Measurements from ENCODE around the gene ERBB2.

ERBB2 gene

DNA sequence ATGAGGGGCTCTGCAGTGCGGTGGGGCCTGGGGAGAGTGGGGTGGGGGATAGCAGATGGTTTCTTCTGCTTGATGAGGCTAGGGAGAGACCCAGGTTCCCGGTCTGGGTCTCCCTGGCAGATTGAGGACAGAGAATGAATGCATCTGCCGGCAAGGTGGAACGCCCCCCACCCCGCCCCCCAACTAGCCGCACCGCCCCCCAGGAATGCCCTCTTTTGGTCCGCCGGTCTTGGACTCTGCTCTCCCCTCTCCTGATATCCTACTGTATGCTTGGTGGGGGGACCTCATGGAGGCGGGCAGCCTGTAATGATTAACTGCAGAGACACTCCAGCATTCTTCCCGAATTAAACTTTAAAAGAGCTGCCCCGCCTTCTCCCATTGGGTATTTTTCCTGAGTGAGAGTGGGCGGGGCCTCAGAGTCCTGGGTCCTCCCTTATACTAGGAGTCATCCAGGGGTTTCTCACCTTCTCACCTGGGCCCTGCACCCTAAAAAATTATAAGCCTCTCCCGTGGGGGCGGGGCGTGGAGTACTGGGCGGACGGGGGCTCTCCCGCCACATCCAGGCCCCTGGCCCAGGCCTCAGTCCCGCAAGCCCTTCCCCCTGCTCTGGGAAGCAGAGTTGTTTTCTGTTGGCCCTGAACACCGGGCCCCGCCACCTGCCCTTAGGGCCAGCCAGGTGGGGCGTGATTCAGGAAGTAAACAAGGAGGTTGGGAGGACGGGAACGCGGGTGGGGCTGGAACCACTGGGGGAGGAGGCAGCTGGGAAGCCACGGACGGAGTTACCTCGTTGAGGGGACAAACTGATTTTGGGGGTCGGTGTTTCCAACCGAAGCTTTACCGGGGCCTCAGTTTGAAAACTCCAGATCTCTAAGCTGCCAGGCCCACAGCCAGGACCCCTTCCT is 39.4 kb downstream of the ERBB2 start:
- H3K4me3 ChIP-seq (ENCODE audit: low read length), result peak overlapping the region; percentile 56
- no peak for DNase-seq
- no peaks in the 10 kb centered on the region for H4K20me1 ChIP-seq (ENCODE audit: insufficient read depth, low read length)
- H3K9me2 ChIP-seq (replicated peaks; ENCODE audit: insufficient read depth, low read length), result no peaks in the 10 kb centered on the region
- H3K27me3 ChIP-seq (replicated peaks; ENCODE audit: insufficient read depth, low read length), result no peaks in the 10 kb centered on the region
- H3K36me3 ChIP-seq (replicated peaks; ENCODE audit: insufficient read depth, low read length), result no peaks in the 10 kb centered on the region
- H3F3A ChIP-seq (ENCODE audit: insufficient read depth, low read length), result peaks cover 3% of the 10 kb centered on the region; the same call in 1 of the 2 replicates
- H3K9ac ChIP-seq (ENCODE audit: low read length), result peak overlapping the region; percentile 70; the same call in 1 of the 2 replicates
- H3K4me2 ChIP-seq (ENCODE audit: low read depth, low read length), result peak overlapping the region; percentile 78
- peaks cover 12% of the 10 kb centered on the region; the same call in 1 of the 2 replicates for H3K79me2 ChIP-seq (ENCODE audit: low read length)
- H3K9me3 ChIP-seq (replicated peaks; ENCODE audit: insufficient read depth, low read length), result no peaks in the 10 kb centered on the region
- TF ChIP-seq, protein P1, sequence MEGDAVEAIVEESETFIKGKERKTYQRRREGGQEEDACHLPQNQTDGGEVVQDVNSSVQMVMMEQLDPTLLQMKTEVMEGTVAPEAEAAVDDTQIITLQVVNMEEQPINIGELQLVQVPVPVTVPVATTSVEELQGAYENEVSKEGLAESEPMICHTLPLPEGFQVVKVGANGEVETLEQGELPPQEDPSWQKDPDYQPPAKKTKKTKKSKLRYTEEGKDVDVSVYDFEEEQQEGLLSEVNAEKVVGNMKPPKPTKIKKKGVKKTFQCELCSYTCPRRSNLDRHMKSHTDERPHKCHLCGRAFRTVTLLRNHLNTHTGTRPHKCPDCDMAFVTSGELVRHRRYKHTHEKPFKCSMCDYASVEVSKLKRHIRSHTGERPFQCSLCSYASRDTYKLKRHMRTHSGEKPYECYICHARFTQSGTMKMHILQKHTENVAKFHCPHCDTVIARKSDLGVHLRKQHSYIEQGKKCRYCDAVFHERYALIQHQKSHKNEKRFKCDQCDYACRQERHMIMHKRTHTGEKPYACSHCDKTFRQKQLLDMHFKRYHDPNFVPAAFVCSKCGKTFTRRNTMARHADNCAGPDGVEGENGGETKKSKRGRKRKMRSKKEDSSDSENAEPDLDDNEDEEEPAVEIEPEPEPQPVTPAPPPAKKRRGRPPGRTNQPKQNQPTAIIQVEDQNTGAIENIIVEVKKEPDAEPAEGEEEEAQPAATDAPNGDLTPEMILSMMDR (IDR thresholded peaks at IDR 0.05; ENCODE audit: low read length), result no peak
- TF ChIP-seq EZH2phosphoT487 (IDR thresholded peaks at IDR 0.05; ENCODE audit: low read length), result no peak
- TF ChIP-seq EZH2 (optimal IDR thresholded peaks at IDR 0.05; ENCODE audit: low read depth, low read length), result no peak
- H3K27ac ChIP-seq (ENCODE audit: low read length), result peak overlapping the region; percentile 54; the same call in 1 of the 2 replicates
- H3K4me1 ChIP-seq (ENCODE audit: low read length), result peaks cover 6% of the 10 kb centered on the region
- H2AFZ ChIP-seq (ENCODE audit: low read length), result peak overlapping the region; percentile 83

DNA sequence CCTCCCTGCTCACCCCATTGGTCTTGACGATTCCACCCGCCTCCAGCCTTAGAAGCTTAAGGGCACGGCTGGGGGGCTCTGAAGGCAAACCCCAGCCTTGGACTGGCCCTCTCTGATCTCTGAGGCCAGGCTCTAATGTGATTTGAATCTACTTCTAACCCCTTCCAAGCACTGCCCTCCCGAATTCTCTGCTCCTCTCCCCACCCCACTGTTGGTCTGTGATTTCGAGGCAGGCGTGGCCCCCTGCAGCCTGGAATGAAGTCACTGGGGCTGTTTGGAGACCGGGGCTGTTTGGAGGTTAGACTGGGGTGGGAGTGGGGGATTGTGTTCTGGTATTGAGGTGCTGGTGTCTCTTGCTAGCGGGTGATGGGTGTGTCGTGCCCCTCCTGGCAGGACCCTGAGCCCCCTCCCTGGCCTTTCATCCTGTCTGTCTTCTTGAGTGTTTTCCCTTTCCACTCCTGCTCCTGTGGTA is 40.1 kb downstream of the ERBB2 start:
- Histone ChIP-seq H3K27me3 (replicated peaks; ENCODE audit: insufficient read depth, low read length) (no peaks in the 10 kb centered on the region), H3K9ac (ENCODE audit: low read length) (no peak overlapping the region; the same call in 1 of the 2 replicates), H3K4me2 (ENCODE audit: low read depth, low read length) (peak overlapping the region; percentile 78; the same call in 1 of the 2 replicates), H2AFZ (ENCODE audit: low read length) (peak overlapping the region; percentile 72), H3F3A (ENCODE audit: insufficient read depth, low read length) (peaks cover 3% of the 10 kb centered on the region; the same call in 1 of the 2 replicates), H3K36me3 (replicated peaks; ENCODE audit: insufficient read depth, low read length) (no peaks in the 10 kb centered on the region), H3K4me1 (ENCODE audit: low read length) (peaks cover 6% of the 10 kb centered on the region), H3K9me2 (replicated peaks; ENCODE audit: insufficient read depth, low read length) (no peaks in the 10 kb centered on the region), H4K20me1 (ENCODE audit: insufficient read depth, low read length) (no peaks in the 10 kb centered on the region), H3K27ac (ENCODE audit: low read length) (no peak overlapping the region), H3K9me3 (replicated peaks; ENCODE audit: insufficient read depth, low read length) (no peaks in the 10 kb centered on the region), H3K4me3 (ENCODE audit: low read length) (peak overlapping the region; percentile 56; the same call in 1 of the 2 replicates), H3K79me2 (ENCODE audit: low read length) (peaks cover 12% of the 10 kb centered on the region; the same call in 1 of the 2 replicates)
- TF ChIP-seq EZH2 (optimal IDR thresholded peaks at IDR 0.05; ENCODE audit: low read depth, low read length), result no peak
- no peak for TF ChIP-seq EZH2phosphoT487 (IDR thresholded peaks at IDR 0.05; ENCODE audit: low read length)
- TF ChIP-seq, protein P1 (IDR thresholded peaks at IDR 0.05; ENCODE audit: low read length), result no peak
- no peak for DNase-seq

DNA sequence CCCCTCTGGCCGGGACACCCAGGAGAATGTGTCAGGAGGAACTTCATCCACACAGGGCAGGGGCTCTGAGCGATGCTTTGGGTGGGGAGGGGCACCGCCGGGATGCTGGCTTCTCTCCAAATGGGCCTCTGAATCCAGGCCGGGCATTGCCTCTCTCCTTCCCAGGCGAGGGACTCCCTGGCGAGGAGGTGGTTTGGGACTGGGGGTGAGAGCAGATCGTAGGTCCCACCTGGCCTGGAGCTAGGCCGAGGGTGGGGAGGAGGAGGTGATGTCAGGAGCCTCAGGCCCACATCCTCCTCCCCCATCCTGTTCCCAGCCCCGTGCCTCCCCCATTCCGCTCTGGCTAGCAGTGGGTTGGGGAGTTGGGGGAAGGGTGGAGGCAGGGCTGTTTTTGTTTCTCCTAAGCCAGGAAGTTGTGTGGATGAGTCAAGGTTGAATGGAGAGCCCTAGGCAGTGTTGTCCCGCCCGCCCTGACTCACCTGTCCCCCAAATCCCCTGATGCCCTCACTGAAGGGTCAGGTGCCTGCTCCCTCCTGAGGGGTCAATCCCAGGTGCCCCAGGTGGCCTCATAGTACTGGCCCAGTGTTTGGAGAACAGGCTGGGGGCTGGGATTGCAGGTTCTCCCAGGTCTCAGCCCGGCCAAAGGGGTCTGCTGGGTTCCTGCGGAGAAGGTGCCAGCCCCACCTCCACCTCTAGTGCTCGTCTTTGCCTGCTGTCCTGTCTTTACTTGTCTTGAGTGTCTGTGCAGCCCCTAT is 40.7 kb downstream of the ERBB2 start:
- no peak overlapping the region for H3K4me3 ChIP-seq (ENCODE audit: low read length)

More for the DNA sequence above, 40.7 kb downstream of the ERBB2 start:
- peaks cover 3% of the 10 kb centered on the region; the same call in 1 of the 2 replicates for H3F3A ChIP-seq (ENCODE audit: insufficient read depth, low read length)
- no peaks in the 10 kb centered on the region for H3K9me2 ChIP-seq (replicated peaks; ENCODE audit: insufficient read depth, low read length)
- peaks cover 6% of the 10 kb centered on the region for H3K4me1 ChIP-seq (ENCODE audit: low read length)
- DNase-seq, result no peak
- no peaks in the 10 kb centered on the region for H4K20me1 ChIP-seq (ENCODE audit: insufficient read depth, low read length)
- H3K4me2 ChIP-seq (ENCODE audit: low read depth, low read length), result no peak overlapping the region; the same call in 1 of the 2 replicates
- no peaks in the 10 kb centered on the region for H3K27me3 ChIP-seq (replicated peaks; ENCODE audit: insufficient read depth, low read length)
- TF ChIP-seq EZH2phosphoT487 (IDR thresholded peaks at IDR 0.05; ENCODE audit: low read length) (no peak), EZH2 (optimal IDR thresholded peaks at IDR 0.05; ENCODE audit: low read depth, low read length) (no peak)
- TF ChIP-seq, protein P1 (IDR thresholded peaks at IDR 0.05; ENCODE audit: low read length), result no peak
- no peaks in the 10 kb centered on the region for H3K36me3 ChIP-seq (replicated peaks; ENCODE audit: insufficient read depth, low read length)
- H3K9ac ChIP-seq (ENCODE audit: low read length), result no peak overlapping the region
- no peak overlapping the region for H2AFZ ChIP-seq (ENCODE audit: low read length)
- H3K27ac ChIP-seq (ENCODE audit: low read length), result no peak overlapping the region
- no peaks in the 10 kb centered on the region for H3K9me3 ChIP-seq (replicated peaks; ENCODE audit: insufficient read depth, low read length)
- peaks cover 12% of the 10 kb centered on the region; the same call in 1 of the 2 replicates for H3K79me2 ChIP-seq (ENCODE audit: low read length)
